ENCODE data around the gene ATP11C.

ATP11C gene

GRCh38 chrX:139751053-139751452 is 181.8 kb downstream of the ATP11C start:
- H3K36me3 ChIP-seq, result no peaks in the 10 kb centered on the region
- no peaks in the 10 kb centered on the region for H3K27me3 ChIP-seq (ENCODE audit: insufficient read depth, low read depth, severe bottlenecking)

GRCh38 chrX:139750390-139750789 is 182.5 kb downstream of the ATP11C start:
- H3K4me3 ChIP-seq (ENCODE audit: low read depth, low read length), result no peak overlapping the region
- no peak for DNase-seq
- no peaks in the 10 kb centered on the region for H3K27me3 ChIP-seq (ENCODE audit: insufficient read depth, low read depth, severe bottlenecking)
- no peak for TF ChIP-seq CTCF (IDR thresholded peaks at IDR 0.05; ENCODE audit: low read depth, low read length)
- H3K36me3 ChIP-seq, result no peaks in the 10 kb centered on the region
- H3K9me3 ChIP-seq (ENCODE audit: severe bottlenecking), result no peaks in the 10 kb centered on the region
- no peak overlapping the region for H3K27ac ChIP-seq

More at GRCh38 chrX:139751053-139751452, 181.8 kb downstream of the ATP11C start:
- Histone ChIP-seq H3K9me3 (ENCODE audit: severe bottlenecking) (no peaks in the 10 kb centered on the region), H3K27ac (no peak overlapping the region), H3K4me3 (ENCODE audit: low read depth, low read length) (no peak overlapping the region)
- DNase-seq, result no peak
- TF ChIP-seq CTCF (IDR thresholded peaks at IDR 0.05; ENCODE audit: low read depth, low read length), result no peak

- peaks cover 2% of the 10 kb centered on the region for H3K27me3 ChIP-seq (ENCODE audit: insufficient read depth, low read depth, severe bottlenecking)
- H3K9me3 ChIP-seq (ENCODE audit: severe bottlenecking), result no peaks in the 10 kb centered on the region
- no peaks in the 10 kb centered on the region for H3K36me3 ChIP-seq
- no peak overlapping the region for H3K4me3 ChIP-seq (ENCODE audit: low read depth, low read length)
- no peak for DNase-seq
- no peak overlapping the region for H3K27ac ChIP-seq
- TF ChIP-seq CTCF (IDR thresholded peaks at IDR 0.05; ENCODE audit: low read depth, low read length), result no peak
Measured at GRCh38 chrX:139739138-139739537, 193.7 kb downstream of the ATP11C start.

- DNase-seq, result no peak
- Histone ChIP-seq H3K4me3 (ENCODE audit: low read depth, low read length) (no peak overlapping the region), H3K27me3 (ENCODE audit: insufficient read depth, low read depth, severe bottlenecking) (peaks cover 2% of the 10 kb centered on the region), H3K9me3 (ENCODE audit: severe bottlenecking) (no peaks in the 10 kb centered on the region), H3K27ac (no peak overlapping the region), H3K36me3 (no peaks in the 10 kb centered on the region)
- no peak for TF ChIP-seq CTCF (IDR thresholded peaks at IDR 0.05; ENCODE audit: low read depth, low read length)
Measured at GRCh38 chrX:139738581-139738980, 194.3 kb downstream of the ATP11C start.

GRCh38 chrX:139736151-139736550 is 196.7 kb downstream of the ATP11C start:
- no peaks in the 10 kb centered on the region for H3K36me3 ChIP-seq
- H3K9me3 ChIP-seq (ENCODE audit: severe bottlenecking), result no peaks in the 10 kb centered on the region
- no peak overlapping the region for H3K27ac ChIP-seq
- DNase-seq, result no peak
- no peak overlapping the region for H3K4me3 ChIP-seq (ENCODE audit: low read depth, low read length)
- TF ChIP-seq CTCF (IDR thresholded peaks at IDR 0.05; ENCODE audit: low read depth, low read length), result no peak
- H3K27me3 ChIP-seq (ENCODE audit: insufficient read depth, low read depth, severe bottlenecking), result peaks cover 4% of the 10 kb centered on the region

- H3K27me3 ChIP-seq (ENCODE audit: insufficient read depth, low read depth, severe bottlenecking), result peaks cover 4% of the 10 kb centered on the region
- H3K36me3 ChIP-seq, result no peaks in the 10 kb centered on the region
- DNase-seq, result no peak
- H3K27ac ChIP-seq, result no peak overlapping the region
- no peak overlapping the region for H3K4me3 ChIP-seq (ENCODE audit: low read depth, low read length)
- no peaks in the 10 kb centered on the region for H3K9me3 ChIP-seq (ENCODE audit: severe bottlenecking)
- no peak for TF ChIP-seq CTCF (IDR thresholded peaks at IDR 0.05; ENCODE audit: low read depth, low read length)
Measured at GRCh38 chrX:139734996-139735395, 197.9 kb downstream of the ATP11C start.

All from WERI-Rb-1 (cell line).